Stimulated activated naive CD8-positive, alpha-beta T cell treated with anti-CD3 and anti-CD28 coated beads, Interleukin-15, Interleukin-2, amounts not matched to agents 100 ng/mL and 50 ng/mL, for 24 hours (primary cell): ENCODE data around the gene PAQR5.
"Not testable (repeated sequence)": the region's sequence is repeated elsewhere in the genome, so short reads cannot be mapped to it uniquely, and the experiment has no call there.

Experiments
- H3K27ac Mint-ChIP-seq: one replicate; pipeline ENCODE4 v1.8.0; 2021; ENCODE audit warnings: mild to moderate bottlenecking, mixed read lengths
- H3K27me3 Mint-ChIP-seq: one replicate; pipeline ENCODE4 v1.8.0; 2021; ENCODE audit warnings: mixed read lengths
- H3K36me3 Mint-ChIP-seq: one replicate; pipeline ENCODE4 v1.8.0; 2021; ENCODE audit warnings: low read depth, mixed read lengths
- H3K4me1 Mint-ChIP-seq: one replicate; pipeline ENCODE4 v1.8.0; 2021; ENCODE audit warnings: low read depth, mixed read lengths
- H3K4me3 Mint-ChIP-seq: one replicate; pipeline ENCODE4 v1.8.0; 2021; ENCODE audit warnings: mild to moderate bottlenecking, mixed read lengths
- H3K9me3 Mint-ChIP-seq: one replicate; pipeline ENCODE4 v1.8.0; 2021; ENCODE audit warnings: mixed read lengths

The PAQR5 gene

GRCh38 chr15:69288531-69289341 lies 10.0 kb upstream of the PAQR5 start:
- H3K4me3 Mint-ChIP-seq, result no peak overlapping the region
- no peak overlapping the region for H3K27ac Mint-ChIP-seq
- no peaks in the 10 kb centered on the region for H3K4me1 Mint-ChIP-seq
- H3K9me3 Mint-ChIP-seq, result no peaks in the 10 kb centered on the region
- no peaks in the 10 kb centered on the region for H3K27me3 Mint-ChIP-seq
- no peaks in the 10 kb centered on the region for H3K36me3 Mint-ChIP-seq

GRCh38 chr15:69289342-69290146 lies 9.2 kb upstream of the PAQR5 start:
- Mint-ChIP-seq H3K27me3 (no peaks in the 10 kb centered on the region), H3K27ac (no peak overlapping the region), H3K4me3 (no peak overlapping the region), H3K4me1 (no peaks in the 10 kb centered on the region), H3K9me3 (no peaks in the 10 kb centered on the region), H3K36me3 (no peaks in the 10 kb centered on the region)

- H3K4me1 Mint-ChIP-seq, result no peaks in the 10 kb centered on the region
- H3K4me3 Mint-ChIP-seq, result no peak overlapping the region
- no peaks in the 10 kb centered on the region for H3K27me3 Mint-ChIP-seq
- H3K27ac Mint-ChIP-seq, result no peak overlapping the region
- H3K9me3 Mint-ChIP-seq, result no peaks in the 10 kb centered on the region
- no peaks in the 10 kb centered on the region for H3K36me3 Mint-ChIP-seq
Measured at GRCh38 chr15:69290346-69291164, 8.2 kb upstream of the PAQR5 start.

GRCh38 chr15:69291651-69292050 lies 7.1 kb upstream of the PAQR5 start:
- not testable (repeated sequence) for H3K36me3 Mint-ChIP-seq, H3K4me3 Mint-ChIP-seq, H3K27ac Mint-ChIP-seq, H3K27me3 Mint-ChIP-seq, H3K4me1 Mint-ChIP-seq, H3K9me3 Mint-ChIP-seq

- no peaks in the 10 kb centered on the region for H3K4me1 Mint-ChIP-seq
- H3K9me3 Mint-ChIP-seq, result no peaks in the 10 kb centered on the region
- H3K36me3 Mint-ChIP-seq, result no peaks in the 10 kb centered on the region
- H3K4me3 Mint-ChIP-seq, result no peak overlapping the region
- H3K27ac Mint-ChIP-seq, result no peak overlapping the region
- H3K27me3 Mint-ChIP-seq, result peaks cover 20% of the 10 kb centered on the region
Measured at GRCh38 chr15:69292826-69293420, 5.8 kb upstream of the PAQR5 start.

- H3K4me1 Mint-ChIP-seq, result no peaks in the 10 kb centered on the region
- H3K4me3 Mint-ChIP-seq, result no peak overlapping the region
- H3K9me3 Mint-ChIP-seq, result no peaks in the 10 kb centered on the region
- no peak overlapping the region for H3K27ac Mint-ChIP-seq
- peaks cover 24% of the 10 kb centered on the region for H3K27me3 Mint-ChIP-seq
- no peaks in the 10 kb centered on the region for H3K36me3 Mint-ChIP-seq
Measured at GRCh38 chr15:69293741-69294615, 4.7 kb upstream of the PAQR5 start.

GRCh38 chr15:69296606-69297005 lies 2.1 kb upstream of the PAQR5 start:
- H3K27ac Mint-ChIP-seq, result no peak overlapping the region
- peaks cover 32% of the 10 kb centered on the region for H3K27me3 Mint-ChIP-seq
- H3K4me3 Mint-ChIP-seq, result no peak overlapping the region
- no peaks in the 10 kb centered on the region for H3K9me3 Mint-ChIP-seq
- no peaks in the 10 kb centered on the region for H3K36me3 Mint-ChIP-seq
- H3K4me1 Mint-ChIP-seq, result no peaks in the 10 kb centered on the region

GRCh38 chr15:69297642-69298353 lies 914 bp upstream of the PAQR5 start:
- H3K4me1 Mint-ChIP-seq, result no peaks in the 10 kb centered on the region
- H3K27me3 Mint-ChIP-seq, result peaks cover 38% of the 10 kb centered on the region
- no peaks in the 10 kb centered on the region for H3K9me3 Mint-ChIP-seq
- no peaks in the 10 kb centered on the region for H3K36me3 Mint-ChIP-seq
- no peak overlapping the region for H3K4me3 Mint-ChIP-seq
- no peak overlapping the region for H3K27ac Mint-ChIP-seq

GRCh38 chr15:69298354-69298696 lies 387 bp upstream of the PAQR5 start:
- peaks cover 41% of the 10 kb centered on the region for H3K27me3 Mint-ChIP-seq
- H3K36me3 Mint-ChIP-seq, result no peaks in the 10 kb centered on the region
- H3K4me1 Mint-ChIP-seq, result no peaks in the 10 kb centered on the region
- no peaks in the 10 kb centered on the region for H3K9me3 Mint-ChIP-seq
- no peak overlapping the region for H3K27ac Mint-ChIP-seq
- no peak overlapping the region for H3K4me3 Mint-ChIP-seq

- H3K4me3 Mint-ChIP-seq, result no peak overlapping the region
- no peaks in the 10 kb centered on the region for H3K4me1 Mint-ChIP-seq
- peaks cover 45% of the 10 kb centered on the region for H3K27me3 Mint-ChIP-seq
- no peak overlapping the region for H3K27ac Mint-ChIP-seq
- H3K36me3 Mint-ChIP-seq, result no peaks in the 10 kb centered on the region
- H3K9me3 Mint-ChIP-seq, result no peaks in the 10 kb centered on the region
Measured at GRCh38 chr15:69299451-69299886, 757 bp downstream of the PAQR5 start.

- Mint-ChIP-seq H3K4me3 (no peak overlapping the region), H3K36me3 (no peaks in the 10 kb centered on the region), H3K9me3 (no peaks in the 10 kb centered on the region), H3K27me3 (peaks cover 46% of the 10 kb centered on the region), H3K27ac (no peak overlapping the region), H3K4me1 (no peaks in the 10 kb centered on the region)
Measured at GRCh38 chr15:69299943-69300588, 1.4 kb downstream of the PAQR5 start.

GRCh38 chr15:69301101-69301500 lies 2.4 kb downstream of the PAQR5 start:
- peaks cover 41% of the 10 kb centered on the region for H3K27me3 Mint-ChIP-seq
- H3K9me3 Mint-ChIP-seq, H3K27ac Mint-ChIP-seq, H3K36me3 Mint-ChIP-seq, H3K4me3 Mint-ChIP-seq, H3K4me1 Mint-ChIP-seq: not testable (repeated sequence)

- peaks cover 36% of the 10 kb centered on the region for H3K27me3 Mint-ChIP-seq
Measured at GRCh38 chr15:69302087-69302486, 3.4 kb downstream of the PAQR5 start.

More at GRCh38 chr15:69302087-69302486, 3.4 kb downstream of the PAQR5 start:
- not testable (repeated sequence) for H3K4me3 Mint-ChIP-seq, H3K4me1 Mint-ChIP-seq, H3K27ac Mint-ChIP-seq, H3K36me3 Mint-ChIP-seq, H3K9me3 Mint-ChIP-seq
